Astrocyte (in vitro differentiated cells and primary cell): ENCODE measurements around the gene WFS1.

Source experiments
- CTCF ChIP-seq: IDR thresholded peaks from 2 replicates; pipeline ENCODE4 v1.5.1; 2011; ENCODE audit warnings: low read depth, mild to moderate bottlenecking, inconsistent platforms, low read length, moderate library complexity; ENCODE audit not compliant: insufficient read depth
- EZH2 ChIP-seq: IDR thresholded peaks from 2 replicates; pipeline ENCODE4 v1.6.1; 2012; ENCODE audit warnings: mild to moderate bottlenecking, low read length, inconsistent platforms; ENCODE audit not compliant: insufficient read depth

DNA sequence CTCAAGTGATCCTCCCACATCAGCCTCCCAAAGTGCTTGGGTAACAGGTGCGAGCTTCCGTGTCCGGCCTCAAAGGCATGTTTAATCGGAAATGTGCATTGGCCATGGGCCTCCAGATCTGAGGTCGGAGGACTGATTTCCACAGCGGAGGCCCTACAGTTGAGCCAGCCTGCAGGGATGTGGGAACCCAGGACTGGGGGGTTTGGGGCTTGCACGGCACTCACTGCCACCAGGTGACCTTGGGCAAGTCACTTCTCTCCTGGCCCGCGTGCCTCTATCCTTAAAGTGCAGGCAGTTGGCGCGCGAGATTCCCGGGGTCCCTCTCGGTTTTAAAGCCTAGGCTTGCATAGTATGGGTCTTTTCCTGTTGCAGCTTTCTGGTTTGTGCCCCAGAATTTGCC lies 18.3 kb upstream of the WFS1 start:
- no peak for TF ChIP-seq EZH2
- no peak for TF ChIP-seq CTCF
